ENCODE data around the gene KSR1. TPM values are rescaled to one million over a fixed set of nuclear protein-coding genes. Genes with fewer than 3 reads are reported as not detected.

Gene KSR1
- total and polyA plus RNA-seq, 2 of the 4 experiments (the other 2 are of a cell fraction) = 12.5 to 21.9 TPM

DNA sequence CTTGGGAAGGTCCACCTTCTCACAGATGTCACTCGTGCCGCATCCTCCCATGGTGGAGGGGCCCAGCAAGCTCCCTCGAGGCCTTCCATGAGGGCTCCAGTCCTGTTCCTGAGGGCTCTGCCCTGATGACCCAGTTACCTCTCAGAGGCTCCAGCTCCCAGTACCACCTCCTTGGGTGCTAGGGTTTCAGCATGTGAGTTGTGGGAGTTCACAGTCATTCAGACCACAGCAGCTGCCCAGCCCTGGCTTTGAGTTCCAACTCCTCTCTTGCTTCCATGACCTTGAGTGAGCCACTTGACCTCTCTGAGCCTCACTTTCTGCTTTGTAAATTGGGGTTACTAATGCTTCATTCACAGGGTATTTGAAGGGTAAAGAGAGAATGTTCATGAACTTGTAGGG, 137.6 kb downstream of the KSR1 start:
- Histone ChIP-seq H2AK5ac (ENCODE audit: low read depth, low read length) (no peak overlapping the region), H2BK120ac (ENCODE audit: low read depth, low read length) (no peak overlapping the region), H3K36me3 (ENCODE audit: control insufficient read depth, insufficient read depth, low read length) (peaks cover 91% of the 10 kb centered on the region), H4K91ac (ENCODE audit: insufficient read depth, low read depth, low read length) (no peak overlapping the region; the same call in 1 of the 2 replicates), H3K23ac (ENCODE audit: low read depth, low read length) (no peak overlapping the region), H2BK20ac (ENCODE audit: low read depth, low read length) (no peak overlapping the region), H3K9me3 (ENCODE audit: control insufficient read depth, insufficient read depth, low read length) (no peaks in the 10 kb centered on the region), H4K20me1 (ENCODE audit: insufficient read depth, low read length) (no peaks in the 10 kb centered on the region), H3K4me1 (ENCODE audit: control insufficient read depth, insufficient read depth, low read length) (no peaks in the 10 kb centered on the region; the same call in 1 of the 2 replicates), H3K27ac (ENCODE audit: insufficient read depth, low read length) (no peak overlapping the region), H2BK15ac (ENCODE audit: low read depth, low read length) (no peak overlapping the region), H3K56ac (ENCODE audit: extremely low read depth, insufficient read depth, low read length) (no peak overlapping the region), H3K14ac (replicated peaks; ENCODE audit: low read depth, low read length) (no peak overlapping the region), H3K4me2 (ENCODE audit: low read depth, low read length) (no peak overlapping the region), H3K9ac (ENCODE audit: low read depth, low read length) (no peak overlapping the region), H2BK5ac (ENCODE audit: low read depth, low read length, poor library complexity, severe bottlenecking) (no peak overlapping the region), H2AFZ (replicated peaks; ENCODE audit: low read length, poor library complexity) (no peak overlapping the region), H3K9me1 (ENCODE audit: insufficient read depth, low read length) (peaks cover 7% of the 10 kb centered on the region), H3K79me1 (ENCODE audit: low read depth in 1 of 2, low read length in 2 of 2) (peaks cover 9 to 19% of the 10 kb centered on the region in 2 experiments; a peak in 3 of 4 replicates), H2AK9ac (replicated peaks; ENCODE audit: low read depth, low read length, poor library complexity) (no peak overlapping the region), H3K18ac (ENCODE audit: low read depth, low read length) (no peak overlapping the region), H4K5ac (ENCODE audit: low read depth, low read length) (no peak overlapping the region), H3K4me3 (ENCODE audit: insufficient read depth, low read depth, low read length) (no peak overlapping the region), H4K8ac (ENCODE audit: low read depth in 2 of 2, low read length in 2 of 2) (no peak overlapping the region), H3K4ac (ENCODE audit: low read depth, low read length) (no peak overlapping the region), H3K27me3 (ENCODE audit: control insufficient read depth, insufficient read depth, low read length) (no peaks in the 10 kb centered on the region)
- BruUV-seq (replicated peaks) = no TSS peak
- dilution Hi-C loops (cut with HindIII; ENCODE audit: low sequenced_read_pairs, unreplicated experiment) = no loop called here
- intact Hi-C loops (cut with micrococcal nuclease) = no loop called here
- ChIA-PET CTCF (no interaction called here), POLR2A (ENCODE audit: unreplicated experiment) (no interaction called here)
- TF ChIP-seq, protein P1, sequence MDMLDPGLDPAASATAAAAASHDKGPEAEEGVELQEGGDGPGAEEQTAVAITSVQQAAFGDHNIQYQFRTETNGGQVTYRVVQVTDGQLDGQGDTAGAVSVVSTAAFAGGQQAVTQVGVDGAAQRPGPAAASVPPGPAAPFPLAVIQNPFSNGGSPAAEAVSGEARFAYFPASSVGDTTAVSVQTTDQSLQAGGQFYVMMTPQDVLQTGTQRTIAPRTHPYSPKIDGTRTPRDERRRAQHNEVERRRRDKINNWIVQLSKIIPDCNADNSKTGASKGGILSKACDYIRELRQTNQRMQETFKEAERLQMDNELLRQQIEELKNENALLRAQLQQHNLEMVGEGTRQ (IDR thresholded peaks at IDR 0.05; ENCODE audit: low read depth, low read length) = no peak
- TF ChIP-seq CHD1 (IDR thresholded peaks at IDR 0.05; ENCODE audit: low read depth, low read length) (no peak), POLR2A (IDR thresholded peaks at IDR 0.05; ENCODE audit: low read depth, low read length) (no peak), FOS (IDR thresholded peaks at IDR 0.05; ENCODE audit: low read depth, low read length) (no peak)
- WGBS, 2 experiments (ENCODE audit: extremely low coverage in 2 of 2, insufficient read length in 1 of 2) = 100% methylated on average over 2 of the region's 3 CpGs; no CpG with 5 or more reads in 1 of the 2 experiments
- DNase-seq (no peak), ATAC-seq (ENCODE audit: low read depth) (no peak)
- in situ Hi-C loops (cut with MboI; ENCODE audit: low sequenced_read_pairs) = loop anchor here (10.0 kb wide), 1 partner anchor 349 kb away; no protein-coding TSS in a partner anchor
